Transverse colon (tissue), 4 donors: Measurements from ENCODE around the gene LHFPL3.

Experiments used
- POLR2AphosphoS5 ChIP-seq, 3 donors: sonication (generic); formaldehyde crosslinking; IDR thresholded peaks; one replicate each; pipeline ENCODE4 v1.6.1; 2016; ENCODE audit warnings: antibody characterized with exemption in 3 of 3
- TF ChIP-seq, protein P1 (sequence below), 5 experiments: fragments of 200-600 bp in 3 of 5; fragments of 450-650 bp in 2 of 5; sonication (generic) in 3 of 5; IDR thresholded peaks; 1 replicate in 2 of 5; 2 replicates in 3 of 5; pipeline ENCODE4 v1.5.1; 2016 to 2017; ENCODE audit warnings: antibody characterized with exemption in 5 of 5, inconsistent platforms in 3 of 5, mild to moderate bottlenecking in 2 of 5, moderate library complexity in 1 of 5

DNA sequence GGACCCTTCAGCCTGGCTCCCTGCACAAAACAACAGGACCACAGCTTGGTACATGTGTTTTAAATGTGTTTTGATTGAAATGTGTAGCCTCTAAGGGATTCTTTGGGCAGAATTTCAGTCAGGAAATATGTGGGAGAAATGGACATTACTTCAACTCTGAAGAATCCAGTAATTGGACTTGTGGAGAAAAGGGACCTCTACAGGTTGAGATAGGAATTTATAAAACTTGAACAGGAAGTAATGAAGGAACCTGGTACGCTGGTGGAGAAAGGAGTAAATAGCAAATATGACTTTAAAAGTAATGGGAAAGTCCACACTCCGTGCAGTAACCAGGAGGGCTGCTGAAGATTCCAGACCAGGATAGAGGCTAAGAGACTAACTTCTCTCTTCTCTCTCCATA lies 220.5 kb downstream of the LHFPL3 start:
- TF ChIP-seq POLR2AphosphoS5 (IDR thresholded peaks at IDR 0.05) = no peak
- TF ChIP-seq, protein P1, sequence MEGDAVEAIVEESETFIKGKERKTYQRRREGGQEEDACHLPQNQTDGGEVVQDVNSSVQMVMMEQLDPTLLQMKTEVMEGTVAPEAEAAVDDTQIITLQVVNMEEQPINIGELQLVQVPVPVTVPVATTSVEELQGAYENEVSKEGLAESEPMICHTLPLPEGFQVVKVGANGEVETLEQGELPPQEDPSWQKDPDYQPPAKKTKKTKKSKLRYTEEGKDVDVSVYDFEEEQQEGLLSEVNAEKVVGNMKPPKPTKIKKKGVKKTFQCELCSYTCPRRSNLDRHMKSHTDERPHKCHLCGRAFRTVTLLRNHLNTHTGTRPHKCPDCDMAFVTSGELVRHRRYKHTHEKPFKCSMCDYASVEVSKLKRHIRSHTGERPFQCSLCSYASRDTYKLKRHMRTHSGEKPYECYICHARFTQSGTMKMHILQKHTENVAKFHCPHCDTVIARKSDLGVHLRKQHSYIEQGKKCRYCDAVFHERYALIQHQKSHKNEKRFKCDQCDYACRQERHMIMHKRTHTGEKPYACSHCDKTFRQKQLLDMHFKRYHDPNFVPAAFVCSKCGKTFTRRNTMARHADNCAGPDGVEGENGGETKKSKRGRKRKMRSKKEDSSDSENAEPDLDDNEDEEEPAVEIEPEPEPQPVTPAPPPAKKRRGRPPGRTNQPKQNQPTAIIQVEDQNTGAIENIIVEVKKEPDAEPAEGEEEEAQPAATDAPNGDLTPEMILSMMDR (IDR thresholded peaks at IDR 0.05) = peak in 4 of 5 experiments; percentile 23 to 38 (median 30)
